Ishikawa (cell line): ENCODE data around the gene PHF14.

ENCODE experiments used
- EP300 ChIP-seq: IDR thresholded peaks from 2 replicates; pipeline ENCODE4 v1.6.1; 2012; ENCODE audit warnings: borderline replicate concordance
- REST ChIP-seq: IDR thresholded peaks from 2 replicates; pipeline ENCODE4 v1.6.1; 2012; ENCODE audit warnings: low read depth, mild to moderate bottlenecking

- TF ChIP-seq REST (no peak), EP300 (no peak)
Measured at GRCh38 chr7:11079907-11080306, 106.2 kb downstream of the PHF14 start.
